ENCODE measurements around the gene STARD6. TPM values are rescaled to one million over a fixed set of nuclear protein-coding genes. Genes with fewer than 3 reads are reported as not detected.

The STARD6 gene
- total RNA-seq, 4 donors from 2014 or later: not detected

- WGBS: 89% methylated on average over 1 of the region's 1 CpG
- Histone ChIP-seq H3K4me3 (no peak overlapping the region), H3K27ac (no peak overlapping the region)
Observed at GRCh38 chr18:54278615-54279014, 79.0 kb downstream of the STARD6 start.

GRCh38 chr18:54277899-54278298 lies 79.8 kb downstream of the STARD6 start:
- no peaks in the 10 kb centered on the region for H3K4me1 ChIP-seq
- no peak for DNase-seq (ENCODE audit: low spot score in 2 of 2)
- no peak overlapping the region for H3K4me3 ChIP-seq
- WGBS: 92% methylated on average over 3 of the region's 3 CpGs
- no peak for TF ChIP-seq CTCF (IDR thresholded peaks at IDR 0.05)
- peaks cover 30% of the 10 kb centered on the region for H3K36me3 ChIP-seq
- H3K27ac ChIP-seq: no peak overlapping the region
- no peaks in the 10 kb centered on the region for H3K9me3 ChIP-seq
- no peaks in the 10 kb centered on the region for H3K27me3 ChIP-seq

More at GRCh38 chr18:54278615-54279014, 79.0 kb downstream of the STARD6 start:
- Histone ChIP-seq H3K9me3 (no peaks in the 10 kb centered on the region), H3K4me1 (no peaks in the 10 kb centered on the region), H3K27me3 (no peaks in the 10 kb centered on the region), H3K36me3 (peaks cover 30% of the 10 kb centered on the region)
- no peak for DNase-seq (ENCODE audit: low spot score in 2 of 2)
- TF ChIP-seq CTCF (IDR thresholded peaks at IDR 0.05) (no peak), POLR2AphosphoS5 (IDR thresholded peaks at IDR 0.05) (no peak), POLR2A (IDR thresholded peaks at IDR 0.05) (no peak), EP300 (IDR thresholded peaks at IDR 0.05) (no peak)

Other genes with a start within 250 kb of the STARD6 start
- gene MBD2, start 133.2 kb downstream of the STARD6 start, total RNA-seq: 10 to 100 TPM; 40.8 to 55.8 (median 45.0) TPM
- gene POLI, start 88.3 kb downstream of the STARD6 start, total RNA-seq: 10 to 100 TPM in 3 of 4 donors, 1 to 10 TPM in 1; 6.4 to 40.4 (median 18.6) TPM
- 1 to 10 TPM in 2 of 4 donors, under 1 TPM in 2; 0.53 to 3.8 (median 1.3) TPM for gene C18orf54, start within 50 bp of the STARD6 start, total RNA-seq
- not detected for gene DYNAP, start 233.4 kb upstream of the STARD6 start, total RNA-seq